Muscle of arm (tissue), 14 donors: ENCODE data around the gene ATL2. TPM values are rescaled to one million over a fixed set of nuclear protein-coding genes. Genes with fewer than 3 reads are reported as not detected.
"Not testable (repeated sequence)": the region's sequence is repeated elsewhere in the genome, so short reads cannot be mapped to it uniquely, and the experiment has no call there.

Experiments
- DNase-seq: peaks from one replicate; pipeline ENCODE4 v3.0.0-alpha.2; 2013
- long read RNA-seq, 11 donors: transcript quantifications; one replicate each; lab custom pipeline, GENCODE V29; 2026
- polyA plus RNA-seq, 12 donors: library from polyadenylated mRNA; unstranded; fragments of 120-200 nt; gene quantifications; one replicate each; pipeline ENCODE4 v1.2.1, GENCODE V29; 2013; ENCODE audit not compliant: insufficient read length in 12 of 12

ATL2 gene
- polyA plus RNA-seq = 10 to 100 TPM in 11 of 12 donors, not detected in 1; 30.7 to 46.8 (median 38.2) TPM
- long read RNA-seq, donor 1, partial matches to known transcripts = 0 of 3 reads
- long read RNA-seq, donor 1, other reads (novel, unspliced or antisense) = 0 of 3 reads
- long read RNA-seq, donor 2, partial matches to known transcripts = 0 of 3 reads
- long read RNA-seq, donor 2, other reads (novel, unspliced or antisense) = 0 of 3 reads
- long read RNA-seq, donor 3, partial matches to known transcripts = 0 of 1 reads
- long read RNA-seq, donor 3, other reads (novel, unspliced or antisense) = 0 of 1 reads
- long read RNA-seq, donor 4 = 0 reads
- long read RNA-seq, donor 5, partial matches to known transcripts = 12 of 18 reads
- long read RNA-seq, donor 5, other reads (novel, unspliced or antisense) = 0 of 18 reads
- long read RNA-seq, donor 6, partial matches to known transcripts = 0 of 1 reads
- long read RNA-seq, donor 6, other reads (novel, unspliced or antisense) = 0 of 1 reads
- long read RNA-seq, donor 7, partial matches to known transcripts = 0 of 2 reads
- long read RNA-seq, donor 7, other reads (novel, unspliced or antisense) = 0 of 2 reads
- long read RNA-seq, donor 8, transcript ATL2-201 (13 exons, 2,868 nt) = major isoform, 6 of 13 reads
- long read RNA-seq, donor 8, partial matches to known transcripts = 7 of 13 reads
- long read RNA-seq, donor 8, other reads (novel, unspliced or antisense) = 0 of 13 reads
- long read RNA-seq, donor 9, partial matches to known transcripts = 0 of 1 reads
- long read RNA-seq, donor 9, other reads (novel, unspliced or antisense) = 0 of 1 reads
- long read RNA-seq, donor 10, transcript ATL2-201 (13 exons, 2,868 nt) = major isoform, 5 of 5 reads
- long read RNA-seq, donor 10, partial matches to known transcripts = 0 of 5 reads
- long read RNA-seq, donor 10, other reads (novel, unspliced or antisense) = 0 of 5 reads
- long read RNA-seq, donor 11, partial matches to known transcripts = 0 of 2 reads
- long read RNA-seq, donor 11, other reads (novel, unspliced or antisense) = 0 of 2 reads

DNA sequence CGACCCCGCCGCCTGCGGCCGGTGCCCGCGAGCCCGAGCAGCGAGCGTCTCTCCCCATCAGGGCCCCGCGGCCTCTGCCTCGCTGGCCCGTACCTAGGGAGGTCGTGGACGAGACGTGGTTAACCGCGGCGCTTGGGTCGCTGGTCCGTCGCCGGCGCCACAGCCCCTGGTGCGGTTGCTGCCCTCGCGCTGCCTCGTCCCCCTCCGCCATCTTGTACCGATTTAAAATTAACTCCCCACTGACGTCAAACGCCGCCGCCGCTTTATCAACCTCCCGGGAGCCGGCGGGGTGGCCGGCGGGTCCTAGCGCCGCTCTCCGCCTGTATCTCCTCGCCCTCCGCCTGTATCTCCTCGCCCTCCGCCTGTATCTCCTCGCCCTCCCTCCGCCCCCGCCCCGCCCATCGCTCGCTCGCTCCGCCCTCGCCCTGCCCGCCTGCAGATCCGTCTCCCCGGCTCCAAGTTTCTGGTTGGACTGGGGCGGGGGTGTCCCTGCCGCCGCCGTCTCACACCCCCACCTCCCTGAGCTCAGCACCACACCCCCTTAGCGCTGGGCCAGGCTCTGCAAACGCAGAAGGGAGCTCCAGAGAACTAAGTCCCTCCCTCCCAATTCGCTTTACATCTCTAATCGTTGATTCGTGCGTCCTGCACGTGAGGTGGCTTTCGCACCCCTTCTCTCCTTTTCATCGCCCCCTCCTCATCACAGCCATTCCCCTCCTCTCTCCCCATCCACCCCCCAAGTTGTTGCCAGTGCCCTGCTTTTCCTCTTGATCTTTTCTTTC, at the start of gene ATL2:
Gene ATL2 (minus strand): TSS at position 224 of the 779 bp plus-strand sequence. CDS start 13 bp downstream, at position 211.
- DNase-seq = peak; percentile 94

DNA sequence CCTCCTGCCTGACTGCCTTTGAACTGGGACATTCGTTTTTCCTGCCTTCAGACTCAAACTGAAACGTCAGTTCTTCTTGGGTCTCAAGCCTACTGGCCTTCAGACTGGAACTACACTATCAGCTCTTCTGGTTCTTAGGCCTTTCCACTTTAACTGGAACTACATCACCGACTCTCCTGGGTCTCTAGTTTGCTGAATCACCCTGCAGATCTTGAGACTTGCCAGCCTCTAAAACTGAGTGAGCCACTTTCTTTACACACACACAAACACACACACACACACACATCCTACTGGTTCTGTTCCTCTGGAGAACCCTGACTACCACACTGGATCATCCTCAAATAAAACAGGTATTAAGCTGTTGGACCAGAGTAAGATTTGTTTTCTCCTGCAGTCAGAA, 46.7 kb upstream of the ATL2 start:
- DNase-seq = no peak

DNA sequence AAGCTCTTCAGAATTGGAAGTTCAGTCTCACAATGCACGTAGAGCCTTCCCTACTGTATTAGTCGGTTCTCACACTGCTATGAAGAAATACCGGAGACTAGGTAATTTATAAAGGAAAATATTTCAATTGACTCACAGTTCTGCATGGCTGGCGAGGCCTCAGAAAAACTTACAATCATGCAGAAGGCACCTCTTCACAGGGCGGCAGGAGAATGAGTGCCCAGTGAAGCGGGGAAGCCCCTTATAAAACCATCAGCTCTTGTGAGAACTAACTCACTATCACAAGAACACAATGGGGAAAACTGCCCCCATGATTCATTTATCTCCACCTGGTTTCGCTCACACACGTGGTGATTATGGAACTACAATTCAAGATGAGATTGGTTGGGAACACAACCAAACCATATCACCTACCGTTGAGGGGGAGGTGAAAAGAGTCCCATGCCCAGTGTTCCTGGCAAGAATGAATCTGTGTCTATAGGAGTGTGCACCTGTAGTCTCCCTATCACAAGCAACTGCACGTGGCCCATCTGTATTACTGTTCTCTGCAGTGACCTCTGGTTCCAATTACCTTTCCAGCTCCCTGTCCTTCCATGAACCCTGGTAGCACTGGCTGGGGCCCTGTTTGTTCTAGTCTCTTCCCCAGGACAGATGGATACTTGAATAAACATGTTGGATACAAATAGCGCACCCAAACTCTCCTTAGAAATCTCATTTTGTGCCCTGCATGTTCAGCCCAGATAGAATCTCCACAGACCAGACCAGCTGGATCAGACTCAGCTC, 44.4 kb upstream of the ATL2 start:
- no peak for DNase-seq

DNA sequence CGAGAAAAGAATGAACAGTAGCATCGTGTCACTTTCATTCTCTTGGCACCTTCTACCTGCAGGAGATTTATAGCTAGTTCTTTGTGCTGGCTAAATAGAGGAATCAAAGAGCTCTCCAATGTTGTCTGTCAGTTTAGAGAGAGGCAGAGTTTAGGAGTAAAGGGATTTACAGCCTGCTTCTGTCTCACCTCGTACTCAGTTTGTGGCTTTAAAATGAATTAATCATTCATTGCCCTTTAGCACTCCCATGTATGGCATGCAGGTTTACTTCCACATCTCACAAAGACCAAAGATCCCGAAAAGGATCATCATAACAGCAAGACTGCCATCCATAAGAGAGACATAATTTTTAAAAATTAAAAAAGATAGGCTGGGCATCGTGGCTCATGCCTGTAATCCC, 42.4 kb upstream of the ATL2 start:
- DNase-seq = no peak

DNA sequence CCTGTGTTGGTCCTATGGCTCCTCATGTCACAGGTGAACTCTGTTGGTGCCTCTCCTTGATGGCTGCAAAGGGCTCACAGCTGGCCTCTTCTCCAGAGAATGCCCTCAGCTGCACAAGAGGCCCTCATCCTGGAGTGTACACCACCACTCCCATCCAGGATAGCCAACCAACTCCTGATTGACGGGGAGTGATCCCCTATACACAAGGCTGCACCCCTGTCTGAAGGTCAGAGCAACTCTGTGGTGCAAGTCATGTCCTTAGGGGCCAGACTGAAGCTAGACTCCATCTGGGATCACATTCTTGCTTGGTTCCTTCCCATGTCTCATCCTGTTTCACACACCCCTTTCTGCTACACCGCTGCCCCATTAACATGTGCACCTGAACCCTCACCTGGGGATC, 41.7 kb upstream of the ATL2 start:
- no peak for DNase-seq

DNA sequence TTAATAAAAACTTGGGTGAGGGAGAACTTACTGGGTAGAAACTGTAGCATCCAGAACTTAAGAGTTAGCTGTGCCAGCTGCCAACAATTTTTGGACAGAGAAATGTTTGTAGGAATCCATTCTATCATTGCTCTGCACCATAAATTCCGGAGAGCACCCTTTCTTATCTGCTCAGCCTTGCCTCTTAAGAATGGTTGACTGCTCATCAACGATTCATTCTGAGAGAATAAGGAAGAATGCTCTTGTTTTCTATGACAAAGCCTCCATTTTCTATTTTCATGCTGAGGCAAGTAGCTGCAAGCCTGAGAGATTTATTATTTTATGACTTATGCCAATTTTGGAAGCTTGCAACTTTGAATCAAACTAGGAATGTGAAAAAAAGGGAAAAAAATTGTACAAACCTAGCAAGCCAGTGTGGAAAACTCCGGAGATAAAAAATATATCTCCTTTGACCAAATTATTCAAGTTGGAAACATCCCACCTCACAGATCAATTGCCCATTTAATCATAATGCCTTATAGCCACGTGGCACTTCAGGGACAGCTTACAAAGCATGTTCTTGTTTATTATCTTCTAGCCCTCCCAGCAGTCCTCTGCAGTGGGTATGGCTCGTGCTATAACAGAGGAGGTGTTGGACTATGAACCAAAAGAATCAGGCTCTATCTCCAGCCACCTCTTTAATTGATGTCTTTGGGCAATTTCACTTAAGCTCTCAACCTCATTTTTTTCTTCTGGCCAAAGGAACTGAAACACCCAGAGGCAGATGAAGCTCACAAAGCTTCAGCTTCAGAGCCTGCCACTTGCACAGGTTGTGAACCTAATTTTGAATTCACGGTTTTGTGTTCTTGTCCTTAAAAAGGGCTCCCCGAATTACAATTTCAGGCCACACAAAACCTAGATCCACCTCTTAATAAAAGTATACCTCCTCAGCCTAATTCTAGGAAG, 40.9 kb upstream of the ATL2 start:
- DNase-seq = no peak

DNA sequence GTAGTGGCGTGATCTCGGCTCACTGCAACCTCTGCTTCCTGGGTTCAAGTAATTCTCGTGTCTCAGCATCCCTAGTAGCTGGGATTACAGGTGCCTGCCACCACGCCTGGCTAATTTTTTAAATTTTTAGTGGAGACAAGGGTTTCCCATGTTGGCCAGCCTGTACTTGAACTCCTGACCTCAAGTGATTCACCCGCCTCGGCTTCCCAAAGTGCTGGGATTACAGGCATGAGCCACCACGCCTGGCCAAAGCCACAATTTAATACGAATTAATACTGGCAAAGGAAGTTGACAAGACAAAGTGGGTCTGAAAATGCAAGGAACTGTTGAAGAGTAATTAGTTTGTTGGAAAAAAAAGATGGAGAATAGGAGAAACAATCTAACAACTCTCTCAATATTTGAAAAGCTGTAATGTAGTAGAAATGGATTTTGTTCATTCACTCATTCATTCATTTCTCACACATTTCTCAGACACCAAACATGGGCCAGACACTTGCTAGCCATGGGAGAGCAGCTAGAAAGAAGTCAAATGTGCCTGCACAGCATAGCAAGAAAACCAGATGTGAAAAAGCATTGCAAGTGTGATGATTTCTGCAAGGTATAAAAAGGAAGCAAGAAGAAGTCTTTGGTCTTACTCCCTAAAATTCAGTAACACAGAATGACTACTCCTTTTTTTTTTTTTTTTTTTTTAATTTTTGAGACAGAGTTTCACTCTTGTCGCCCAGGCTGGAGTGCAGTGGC, 39.4 kb upstream of the ATL2 start:
- no peak for DNase-seq

DNA sequence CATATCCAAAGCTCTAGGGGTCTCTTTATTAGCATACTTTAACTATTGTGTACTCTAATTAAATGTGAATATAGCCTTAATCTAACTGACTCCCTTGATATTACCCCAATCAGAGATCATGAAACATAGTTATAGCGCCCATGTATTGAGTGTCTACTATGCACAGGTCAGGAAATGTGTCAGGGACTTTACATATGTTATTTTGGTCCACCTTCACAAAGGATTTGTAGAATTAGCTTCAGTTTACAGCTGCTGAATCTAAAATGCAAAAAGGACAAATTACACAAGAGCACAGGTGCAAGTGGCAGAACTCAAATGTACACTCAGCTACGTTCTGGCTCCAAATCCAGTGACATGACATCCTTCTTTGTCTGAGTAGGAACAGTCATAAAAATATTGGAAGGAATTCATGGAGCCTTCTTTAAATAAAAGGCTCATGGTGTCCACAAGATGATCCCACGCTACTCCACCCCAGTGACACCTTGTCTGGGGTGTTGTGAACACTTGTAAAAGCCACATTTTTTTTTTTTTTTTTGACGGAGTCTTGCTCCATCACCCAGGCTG, 38.7 kb upstream of the ATL2 start:
- no peak for DNase-seq

DNA sequence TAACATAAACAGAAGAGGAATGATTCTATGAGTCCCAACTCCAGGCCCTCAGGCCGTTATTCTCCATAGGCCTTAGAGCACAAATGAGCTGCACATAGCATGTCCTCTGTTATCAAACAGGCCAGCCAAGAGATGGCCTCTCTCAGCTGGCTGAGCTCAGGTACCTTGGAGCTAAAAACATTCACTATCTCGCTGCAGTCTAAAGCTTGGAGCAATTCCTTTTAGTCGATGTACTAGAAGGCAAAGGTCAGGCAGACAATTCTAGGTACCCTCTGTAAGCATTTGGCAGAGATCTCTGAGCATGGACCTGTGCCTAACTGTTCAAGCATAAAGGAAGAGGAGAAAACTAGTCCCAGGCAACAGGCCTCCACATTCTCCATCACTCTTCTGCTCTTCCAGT, 38.0 kb upstream of the ATL2 start:
- no peak for DNase-seq

DNA sequence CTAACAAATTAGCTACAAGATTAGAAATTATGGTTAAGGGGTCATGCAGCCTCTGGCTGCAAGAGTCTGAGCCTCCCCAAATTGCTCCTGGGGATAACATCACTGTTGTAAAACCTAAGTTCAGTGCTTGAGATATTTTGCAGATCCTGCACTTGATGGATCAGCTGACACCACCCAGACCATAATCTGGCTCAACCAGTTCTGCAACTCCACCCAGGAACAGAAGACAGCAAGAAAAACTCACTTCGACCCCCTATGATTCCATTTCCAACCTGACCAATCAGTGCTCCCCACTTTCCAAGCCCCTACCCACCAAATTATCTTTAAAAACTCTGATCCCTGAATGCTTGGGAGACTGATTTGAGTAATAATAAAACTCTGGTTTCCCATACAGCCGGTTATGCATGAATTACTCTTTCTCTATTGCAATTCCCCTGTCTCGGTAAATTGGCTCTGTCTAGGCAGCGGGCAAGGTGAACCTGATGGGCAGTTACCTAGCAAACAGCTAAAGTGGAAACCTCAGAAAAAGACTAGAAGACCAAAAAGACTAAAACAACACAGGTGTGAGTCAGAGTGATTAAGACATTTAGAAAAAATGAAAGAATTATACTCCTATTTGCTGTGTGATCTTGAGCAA, 35.3 kb upstream of the ATL2 start:
- DNase-seq = not testable (repeated sequence)

DNA sequence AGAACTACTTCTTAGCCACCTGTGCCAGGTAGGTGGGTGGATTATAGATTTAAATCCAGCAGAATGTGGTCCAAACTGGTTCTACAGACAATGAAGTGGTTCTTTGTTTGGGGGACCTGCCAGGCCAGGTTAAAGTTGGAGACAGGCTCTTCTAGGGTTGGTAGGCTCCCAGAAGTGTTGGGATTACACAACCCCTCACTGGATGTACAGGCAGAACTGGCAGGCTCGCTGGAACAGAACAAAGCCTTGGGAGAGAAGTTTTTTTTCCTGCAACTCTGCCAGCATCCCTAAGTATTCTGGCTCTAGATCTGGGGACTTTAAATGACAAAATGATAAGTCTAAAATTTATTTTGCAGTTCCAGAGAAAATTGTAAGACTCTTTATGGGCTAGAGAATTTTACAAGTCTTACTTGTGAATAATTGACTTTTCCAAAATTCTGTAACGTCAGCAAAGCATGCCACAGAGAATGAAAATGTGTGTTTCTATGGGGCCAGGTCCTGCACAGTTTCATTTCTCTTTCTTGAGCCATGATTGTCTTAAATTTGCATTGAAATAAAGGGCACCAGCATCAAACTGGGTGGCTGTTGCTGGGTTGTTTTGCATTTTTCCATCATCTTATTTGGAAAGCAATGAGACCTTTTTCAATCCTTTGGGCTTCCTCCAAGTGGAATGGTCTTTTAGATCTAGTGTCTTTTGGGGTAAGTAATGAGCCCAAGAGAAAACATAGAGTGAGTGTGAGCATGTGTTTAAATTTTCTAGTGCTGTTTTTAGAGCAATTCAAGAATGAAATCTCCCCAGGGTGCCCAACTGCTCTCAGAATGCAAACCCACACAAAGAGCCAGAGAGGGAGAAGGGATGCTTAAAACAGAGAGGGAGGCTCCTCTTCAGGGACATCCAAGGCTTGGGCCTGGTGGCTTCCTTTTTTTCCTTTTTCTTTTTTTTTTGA, 32.4 kb upstream of the ATL2 start:
- DNase-seq = peak; percentile 28

DNA sequence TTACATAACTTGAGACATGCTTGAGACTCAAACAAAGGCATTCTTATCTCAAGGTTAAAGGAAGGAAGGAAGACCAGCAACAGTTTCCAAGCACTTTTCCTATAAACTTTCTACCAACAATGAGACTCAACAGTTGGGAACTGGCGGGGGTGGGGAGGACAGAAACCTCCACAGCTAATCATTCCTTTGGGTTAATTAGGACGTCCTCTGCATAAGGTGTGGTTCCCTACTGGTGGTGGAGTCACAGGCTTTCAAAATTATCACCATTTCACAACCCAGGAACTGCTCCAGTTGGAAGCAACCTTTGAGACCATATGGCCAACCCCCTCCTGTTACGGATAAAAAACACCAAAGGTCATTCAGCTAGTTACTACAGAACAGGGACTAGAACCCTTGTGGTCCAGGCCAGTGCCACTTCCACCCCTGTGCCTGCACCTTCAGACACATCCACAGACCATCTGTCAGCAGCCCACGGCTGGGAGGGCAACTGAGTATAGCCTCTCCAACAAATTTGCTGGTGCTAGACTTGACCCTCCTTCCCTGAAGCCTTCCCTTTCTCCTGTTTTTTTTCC, 30.1 kb upstream of the ATL2 start:
- no peak for DNase-seq

DNA sequence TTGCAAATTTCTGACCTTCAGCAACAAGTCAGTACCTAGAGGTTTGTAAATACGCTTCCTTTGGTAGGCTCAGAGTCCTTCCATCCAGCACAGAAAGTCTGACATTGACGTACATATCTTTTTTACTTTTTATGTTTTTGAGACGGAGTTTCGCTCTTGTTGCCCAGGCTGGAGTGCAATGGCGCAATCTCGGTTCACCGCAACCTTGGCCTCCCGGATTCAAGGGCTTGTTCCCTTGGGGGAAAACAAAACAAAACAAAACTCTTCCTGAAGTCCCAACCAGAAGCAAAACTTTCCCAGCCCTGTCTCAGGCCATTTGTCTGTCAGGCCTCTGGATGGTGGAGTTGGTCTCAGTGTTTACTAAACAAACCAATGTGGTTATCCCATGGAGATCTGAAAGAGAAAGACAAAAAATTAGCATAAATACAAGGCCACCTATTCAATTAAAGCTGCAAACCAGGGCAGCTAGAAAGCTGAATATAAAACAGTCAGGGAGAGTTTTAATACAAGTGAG, 29.6 kb upstream of the ATL2 start:
- no peak for DNase-seq

DNA sequence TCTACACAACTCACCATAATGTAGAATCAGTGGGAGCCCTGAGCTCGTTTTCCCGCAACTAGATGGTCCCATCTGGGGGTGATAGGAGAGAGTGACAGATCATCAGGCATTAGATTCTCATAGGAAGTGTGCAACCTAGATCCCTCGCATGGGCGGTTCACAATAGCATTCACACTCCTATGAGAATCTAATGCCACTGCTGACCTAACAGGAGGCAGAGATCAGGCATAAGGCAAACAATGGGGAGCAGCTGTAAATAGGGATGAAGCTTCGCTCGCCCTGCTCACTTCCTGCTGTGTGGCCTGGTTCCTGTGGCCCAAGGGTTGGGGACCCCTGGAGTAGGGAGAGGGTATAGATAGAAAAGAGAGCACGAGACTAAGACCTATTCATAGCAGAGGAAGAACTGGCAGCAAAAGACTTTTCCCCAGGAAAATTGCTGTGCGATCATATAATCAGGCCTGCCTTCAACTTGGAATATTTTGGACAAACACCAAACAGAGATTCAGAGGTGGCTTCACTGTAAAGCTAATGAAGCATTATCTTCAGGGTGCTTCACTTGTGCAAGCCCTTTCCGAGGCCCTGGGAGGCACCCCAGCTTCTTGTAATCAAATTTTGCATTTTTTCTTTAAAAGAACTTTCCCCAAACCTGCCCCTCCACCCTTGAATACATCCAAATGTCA, 29.0 kb upstream of the ATL2 start:
- DNase-seq = no peak

DNA sequence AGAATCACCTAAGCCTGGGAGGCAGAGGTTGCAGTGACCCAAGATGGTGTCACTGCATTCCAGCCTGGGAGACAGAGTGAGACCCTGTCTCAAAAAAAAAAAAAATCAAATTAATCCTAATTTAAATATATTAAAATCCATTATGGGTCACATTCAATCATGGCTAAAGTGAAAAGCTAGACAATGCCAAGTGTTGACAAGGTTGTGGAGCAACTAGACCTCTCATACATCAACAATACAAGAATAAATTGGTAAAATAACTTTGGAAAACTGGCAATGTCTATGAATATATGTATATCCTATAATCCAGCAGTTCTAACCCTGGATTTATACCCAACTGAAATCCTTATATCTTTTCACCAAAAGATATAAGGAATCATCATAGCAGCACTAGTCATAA, 23.4 kb upstream of the ATL2 start:
- DNase-seq = no peak

DNA sequence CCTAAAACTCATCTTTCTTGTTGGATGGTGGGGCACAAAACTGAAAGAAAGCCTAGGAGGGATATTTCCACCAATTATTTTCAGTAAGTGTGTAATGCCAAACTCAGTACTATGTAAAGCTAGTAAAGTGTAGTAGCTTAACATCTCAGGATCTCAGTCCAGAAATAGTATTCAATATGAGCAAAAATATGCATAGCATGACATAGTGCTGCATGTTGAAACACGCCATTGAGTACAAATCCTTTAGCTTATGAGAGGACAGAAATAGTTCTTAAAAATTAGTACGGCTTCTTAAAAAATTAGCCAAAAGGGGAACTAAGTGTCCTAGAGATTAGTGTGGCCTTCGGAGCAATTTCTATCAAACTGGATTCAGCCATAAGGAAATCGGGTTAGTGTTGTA, 21.7 kb upstream of the ATL2 start:
- no peak for DNase-seq
